Kidney capillary endothelial cell (primary cell): ENCODE results near the gene ATP6V0B.

Source experiments
- DNase-seq: peaks from one replicate; pipeline ENCODE4 v3.0.0-alpha.2; 2018; ENCODE audit warnings: low spot score

Gene ATP6V0B

DNA sequence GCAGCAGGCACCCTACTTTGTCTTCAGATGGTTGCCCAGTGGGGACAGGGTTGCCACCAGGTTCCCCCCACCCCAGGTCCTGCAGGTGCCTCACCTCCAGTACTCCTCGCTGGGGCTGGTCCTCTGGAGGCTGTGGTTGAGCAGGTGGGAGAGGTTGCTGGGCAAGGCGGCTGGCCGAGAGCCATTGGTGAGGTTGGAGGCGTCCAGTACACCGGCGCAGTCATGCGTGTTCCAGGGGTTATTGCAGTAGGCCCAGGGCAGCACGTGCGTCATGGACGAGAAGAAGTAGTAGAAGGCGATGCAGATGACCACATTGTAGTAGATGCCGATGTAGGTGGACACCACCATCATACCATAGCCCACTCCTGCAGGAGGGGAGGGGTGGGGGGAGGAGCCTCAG lies 33.5 kb downstream of the ATP6V0B start:
- no peak for DNase-seq

DNA sequence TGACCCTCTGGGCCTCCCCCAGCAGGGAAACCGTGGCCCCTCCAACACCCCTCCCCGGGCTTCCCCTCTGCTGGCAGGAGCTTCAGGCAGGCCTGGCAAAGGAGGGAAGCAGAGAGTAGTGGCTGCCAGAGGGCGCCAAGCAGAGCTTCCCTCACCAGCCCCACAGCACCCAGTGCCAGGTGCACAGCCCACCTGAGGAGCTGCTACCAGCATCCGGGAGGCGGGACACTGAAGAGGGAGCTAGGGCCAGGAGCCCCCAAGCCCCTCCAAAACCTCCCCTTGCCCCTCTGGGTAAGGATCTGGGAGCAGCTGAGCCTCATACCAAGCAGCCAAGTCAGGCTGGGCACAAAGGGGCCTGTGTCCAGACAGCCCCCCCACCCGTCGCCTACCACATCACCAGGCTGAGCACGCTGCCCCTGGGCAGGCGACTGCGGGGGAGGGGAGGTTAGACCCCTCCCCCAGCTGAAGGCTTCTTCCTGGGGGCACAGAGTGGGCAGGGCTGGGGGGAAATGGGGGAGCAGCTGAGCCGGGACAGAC lies 36.2 kb downstream of the ATP6V0B start:
- no peak for DNase-seq

GRCh38 chr1:44012404-44012803 lies 37.6 kb downstream of the ATP6V0B start:
- no peak for DNase-seq

DNA sequence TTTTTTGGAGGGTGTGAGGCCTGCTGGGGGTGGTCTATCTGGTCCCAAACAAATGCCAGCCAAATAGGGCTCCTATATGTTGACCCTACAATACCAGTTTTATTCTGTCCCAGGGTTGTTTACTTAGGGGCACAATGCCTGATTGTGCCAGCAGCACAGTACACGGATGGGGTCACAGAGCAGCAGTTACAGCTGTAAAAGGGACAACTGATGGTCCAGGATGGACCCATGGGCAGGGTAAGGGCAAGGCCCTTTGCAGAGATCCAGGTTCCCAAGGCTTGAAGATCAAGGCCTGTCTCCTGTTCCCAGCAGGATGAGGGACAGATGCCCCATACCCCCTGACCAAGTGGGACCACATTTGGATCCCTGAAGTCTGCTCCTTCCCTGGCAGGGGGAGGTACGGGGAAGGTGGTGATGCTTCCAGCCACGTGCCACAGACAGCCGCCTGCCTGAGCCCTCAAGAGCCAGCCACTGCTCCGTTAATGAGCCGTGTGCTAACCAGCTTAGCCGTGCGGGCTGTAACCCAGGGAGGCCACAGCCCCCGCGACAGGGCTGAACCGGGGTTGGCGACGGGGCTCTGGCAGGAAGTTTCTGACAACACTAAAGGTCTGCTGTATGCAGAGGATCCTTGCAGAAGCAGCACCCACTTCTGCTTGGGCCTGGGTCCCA lies 38.3 kb downstream of the ATP6V0B start:
- no peak for DNase-seq

GRCh38 chr1:44013949-44014348 lies 39.2 kb downstream of the ATP6V0B start:
- DNase-seq, result no peak

DNA sequence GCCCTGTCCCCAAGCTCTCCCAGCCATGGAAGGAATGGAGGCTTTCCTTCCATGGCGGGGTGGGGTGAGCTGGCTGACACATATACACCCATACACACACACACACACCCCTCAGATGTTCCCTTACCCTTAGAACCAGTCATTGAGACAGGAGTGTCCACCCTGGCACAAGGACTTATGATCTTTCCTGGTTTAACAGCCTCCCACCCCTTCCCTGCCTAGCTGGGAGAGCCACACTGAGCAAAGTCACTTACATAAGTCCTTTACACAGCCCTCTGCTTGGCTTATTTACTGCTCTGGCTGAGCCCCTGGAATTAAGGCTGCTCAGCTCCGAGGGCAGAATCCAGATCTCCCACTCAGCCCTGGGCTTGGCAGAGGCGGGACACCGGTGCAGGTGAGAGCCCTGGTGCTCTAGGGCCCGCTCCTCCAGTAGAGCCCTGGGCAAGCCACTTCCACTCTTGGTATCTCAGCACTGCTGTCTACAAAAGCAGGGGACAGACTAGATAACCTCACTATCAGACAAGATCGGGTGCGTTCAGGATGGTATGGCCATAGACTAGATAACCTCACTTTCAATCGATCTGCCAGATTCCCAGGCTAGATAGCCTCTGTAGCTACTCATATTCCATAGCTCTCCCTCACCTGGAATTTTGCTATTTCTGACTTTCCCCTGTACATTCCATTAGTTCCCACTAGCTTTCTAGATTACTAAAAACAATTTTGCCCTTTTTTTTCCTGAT lies 39.8 kb downstream of the ATP6V0B start:
- DNase-seq, result no peak

- no peak for DNase-seq
Observed at GRCh38 chr1:44015206-44015605, 40.4 kb downstream of the ATP6V0B start.

DNA sequence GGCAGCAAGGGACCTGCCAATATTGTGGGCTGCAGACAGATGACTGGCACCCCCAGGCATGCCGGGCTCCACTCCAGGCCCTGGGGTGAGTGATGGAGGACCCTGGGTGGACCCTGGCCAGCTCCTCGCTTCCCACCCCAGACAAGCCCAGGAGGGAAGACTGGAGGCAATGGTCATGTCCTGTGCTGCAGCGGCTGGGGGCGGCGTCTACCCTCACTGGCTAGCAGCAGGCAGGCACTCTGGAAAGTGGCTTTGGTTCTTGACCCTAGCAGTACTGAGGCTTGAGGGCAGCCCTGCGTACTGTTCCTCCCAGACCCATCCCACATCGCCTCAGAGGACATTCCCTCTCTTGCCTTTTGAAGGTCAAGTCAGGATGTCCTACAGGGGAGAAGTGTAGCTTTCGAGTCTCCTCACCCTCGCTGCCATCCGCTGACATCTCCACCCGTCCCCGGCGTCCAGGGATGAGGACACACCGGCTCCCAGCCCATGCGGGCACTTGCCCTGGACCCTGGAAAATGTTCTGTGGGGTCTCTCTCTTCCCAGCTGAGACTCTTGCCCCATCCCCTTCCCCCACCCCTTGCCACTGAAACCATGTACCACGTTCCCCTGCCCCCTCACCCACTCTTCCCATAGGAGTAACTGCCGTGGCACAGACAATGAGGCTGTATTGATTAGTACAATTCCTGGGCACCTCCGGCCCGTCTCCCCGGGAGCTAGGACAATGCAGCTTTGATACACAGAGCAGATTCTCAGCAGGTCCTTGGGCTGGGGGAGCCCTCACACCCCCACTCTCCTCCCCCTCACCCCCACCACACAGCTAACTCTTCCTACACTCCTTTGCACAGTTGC lies 41.5 kb downstream of the ATP6V0B start:
- no peak for DNase-seq

DNA sequence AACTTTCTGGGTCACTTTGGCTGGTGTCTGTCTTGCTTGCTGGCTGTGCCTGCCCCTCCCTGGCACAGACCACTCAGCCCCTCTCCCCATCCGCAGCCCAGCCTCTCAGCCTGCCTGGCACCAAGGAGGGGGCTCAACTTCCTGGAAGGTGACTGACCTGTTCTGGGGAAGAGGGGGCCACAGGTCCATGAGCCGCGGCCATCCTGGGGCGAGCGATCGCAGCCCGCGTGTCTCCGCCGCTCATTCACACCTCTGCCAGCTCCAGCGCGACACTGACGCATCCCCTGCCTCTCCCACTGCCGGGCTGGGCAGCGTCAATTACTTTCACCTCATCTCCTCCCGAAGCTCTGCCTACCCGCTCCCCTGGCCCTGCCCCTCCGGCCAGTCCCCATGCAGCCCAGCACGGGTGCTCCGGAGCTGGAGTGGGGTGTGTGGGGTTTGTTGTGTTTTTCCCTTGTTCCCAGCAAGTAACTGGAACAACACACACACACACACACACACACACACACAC lies 42.2 kb downstream of the ATP6V0B start:
- DNase-seq, result no peak

GRCh38 chr1:44019466-44019948 lies 44.7 kb downstream of the ATP6V0B start:
- no peak for DNase-seq

DNA sequence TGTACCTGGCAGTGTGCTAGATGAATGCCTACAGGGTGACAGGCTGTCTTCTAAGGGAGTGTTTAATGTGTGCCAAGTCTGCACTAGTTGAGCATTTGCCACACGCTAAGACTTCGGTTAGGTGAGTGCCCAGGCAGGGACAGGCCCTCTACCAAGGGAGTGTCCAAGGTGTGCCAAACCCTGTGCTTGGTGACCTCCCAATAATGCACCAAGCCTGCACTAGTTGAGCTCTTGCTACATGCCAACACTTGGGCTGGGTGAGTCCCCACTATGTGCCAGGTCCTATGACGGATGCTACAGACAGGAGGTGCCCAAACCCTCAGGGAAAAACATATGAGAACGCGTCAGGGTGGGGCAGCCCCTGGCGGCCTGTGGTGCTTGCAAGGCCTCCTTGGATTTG lies 45.7 kb downstream of the ATP6V0B start:
- DNase-seq, result no peak

DNA sequence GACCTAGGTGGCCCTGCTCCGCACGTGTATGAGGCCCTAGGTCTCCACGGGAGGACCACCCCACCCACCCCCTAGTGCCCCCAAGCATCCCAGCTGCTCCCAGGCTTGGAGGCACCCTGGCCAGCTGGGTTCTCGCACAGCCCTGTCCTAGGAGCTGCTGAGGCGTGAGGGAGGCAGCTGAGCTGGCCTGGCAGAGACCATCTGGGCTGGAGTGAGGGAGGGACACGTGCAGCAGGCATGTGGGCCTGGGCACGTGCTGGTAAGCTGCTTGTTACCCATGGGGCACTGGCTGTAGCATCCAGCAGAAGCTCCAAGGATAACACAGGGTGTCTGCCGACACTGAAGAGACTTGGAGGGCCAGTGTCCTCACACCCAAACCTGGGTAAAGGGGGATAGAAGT lies 46.4 kb downstream of the ATP6V0B start:
- no peak for DNase-seq

GRCh38 chr1:44021581-44022321 lies 47.0 kb downstream of the ATP6V0B start:
- DNase-seq, result no peak

GRCh38 chr1:44024031-44024902 lies 49.5 kb downstream of the ATP6V0B start:
- no peak for DNase-seq

DNA sequence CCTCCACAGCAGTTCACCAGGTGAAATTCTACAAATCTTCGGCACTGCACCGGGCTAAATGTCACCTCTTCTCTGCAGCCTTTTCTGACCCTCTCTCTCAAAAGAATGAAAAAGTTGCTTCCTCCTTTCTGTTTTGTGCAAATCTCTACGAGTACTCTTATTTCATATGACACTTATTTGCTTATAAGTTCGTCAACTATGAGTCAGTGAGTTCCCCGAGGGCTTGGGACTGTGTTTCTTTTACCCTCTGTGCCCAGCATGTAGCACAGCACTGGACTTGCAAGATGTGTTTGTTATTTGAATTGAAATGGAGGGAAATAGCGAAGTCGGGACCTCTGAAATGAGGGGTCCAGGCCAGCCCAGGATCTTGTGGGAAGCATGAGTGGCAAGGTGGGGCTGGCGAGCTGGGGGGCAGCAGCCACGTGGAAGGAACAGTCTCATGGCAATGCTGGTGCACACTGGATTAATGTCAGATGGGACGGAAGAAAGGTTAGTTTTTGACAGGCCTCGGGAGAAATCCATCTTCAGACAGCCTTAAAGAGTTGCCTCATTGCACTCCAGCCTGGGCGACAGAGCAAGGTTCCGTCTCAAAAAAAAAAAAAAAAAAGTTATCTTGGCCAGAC lies 50.3 kb downstream of the ATP6V0B start:
- DNase-seq, result no peak

DNA sequence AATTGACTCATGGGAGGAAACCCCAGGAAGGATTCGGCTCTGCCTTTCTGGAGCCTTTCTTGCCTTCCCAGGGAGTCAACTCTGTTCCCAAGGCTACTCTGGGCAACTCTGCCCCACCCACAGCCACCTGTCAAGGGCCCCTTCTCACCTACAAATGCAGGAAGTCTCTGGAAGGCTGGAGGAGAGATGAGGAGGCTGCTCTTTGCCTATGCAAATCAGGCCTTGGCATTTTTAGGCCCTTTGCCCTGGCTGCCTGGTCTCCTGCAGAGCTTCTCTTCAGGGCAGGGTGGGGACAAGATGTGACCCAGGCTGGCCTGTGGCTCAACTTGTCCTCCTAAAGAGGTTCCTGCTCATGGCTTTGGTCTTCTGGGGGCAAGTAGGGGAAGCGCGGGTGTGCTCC lies 51.1 kb downstream of the ATP6V0B start:
- DNase-seq, result no peak

DNA sequence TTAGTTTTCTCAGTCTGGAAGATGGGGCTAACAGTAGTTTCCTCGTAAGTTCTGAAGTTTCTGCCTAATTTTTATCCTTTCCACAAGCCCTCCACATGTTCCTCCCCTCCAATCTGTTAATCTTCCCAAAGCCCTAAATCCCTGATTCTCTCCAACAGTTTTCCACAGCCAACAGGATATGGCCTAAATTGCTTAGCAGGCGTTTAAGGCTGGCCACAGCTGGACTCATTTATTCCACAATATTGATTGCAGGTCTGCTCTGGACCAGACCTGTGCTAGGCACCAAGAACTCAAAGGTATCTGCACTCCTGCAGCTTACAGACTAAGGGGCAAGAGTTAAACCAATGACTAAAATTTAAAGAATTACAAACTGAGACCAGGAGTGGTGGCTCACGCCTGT lies 52.6 kb downstream of the ATP6V0B start:
- DNase-seq, result no peak
